NCI-H1105 (cell line): ENCODE measurements around the gene PIN1.
A peak's percentile ranks its signal among the peaks of the same experiment; 100 is the strongest.
"Not testable (repeated sequence)": the region's sequence is repeated elsewhere in the genome, so short reads cannot be mapped to it uniquely, and the experiment has no call there.

ENCODE experiments used
- DNase-seq: peaks from one replicate; lab custom pipeline; 2025; lab: John Stamatoyannopoulos, UW

Gene PIN1

GRCh38 chr19:9834726-9835506, at the start of gene PIN1:
PIN1 (plus strand) TSS chr19:9835318; CDS start chr19:9835345, 27 bp downstream.
- peak; percentile 99 for DNase-seq

- DNase-seq, result peak; percentile 96
Measured at GRCh38 chr19:9785367-9786331, 49.5 kb upstream of the PIN1 start.

GRCh38 chr19:9786342-9786741, 48.8 kb upstream of the PIN1 start:
- no peak for DNase-seq

GRCh38 chr19:9786819-9787218, 48.3 kb upstream of the PIN1 start:
- no peak for DNase-seq

- not testable (repeated sequence) for DNase-seq
Measured at GRCh38 chr19:9788604-9789003, 46.5 kb upstream of the PIN1 start.

GRCh38 chr19:9789066-9789465, 46.1 kb upstream of the PIN1 start:
- no peak for DNase-seq

GRCh38 chr19:9789579-9789978, 45.5 kb upstream of the PIN1 start:
- not testable (repeated sequence) for DNase-seq

GRCh38 chr19:9791073-9791367, 44.1 kb upstream of the PIN1 start:
- not testable (repeated sequence) for DNase-seq

- DNase-seq, result peak; percentile 84
Measured at GRCh38 chr19:9791552-9792205, 43.4 kb upstream of the PIN1 start.

- peak; percentile 84 for DNase-seq
Measured at GRCh38 chr19:9792206-9793070, 42.7 kb upstream of the PIN1 start.

- no peak for DNase-seq
Measured at GRCh38 chr19:9793071-9793591, 42.0 kb upstream of the PIN1 start.

- DNase-seq, result peak; percentile 76
Measured at GRCh38 chr19:9796113-9796773, 38.9 kb upstream of the PIN1 start.

- DNase-seq, result no peak
Measured at GRCh38 chr19:9797871-9798270, 37.2 kb upstream of the PIN1 start.

GRCh38 chr19:9799162-9799561, 36.0 kb upstream of the PIN1 start:
- no peak for DNase-seq

- no peak for DNase-seq
Measured at GRCh38 chr19:9801976-9802375, 33.1 kb upstream of the PIN1 start.

- no peak for DNase-seq
Measured at GRCh38 chr19:9806803-9807202, 28.3 kb upstream of the PIN1 start.

GRCh38 chr19:9808855-9809824, 26.0 kb upstream of the PIN1 start:
- DNase-seq, result no peak

GRCh38 chr19:9811139-9811538, 24.0 kb upstream of the PIN1 start:
- no peak for DNase-seq

- DNase-seq, result no peak
Measured at GRCh38 chr19:9818175-9818733, 16.9 kb upstream of the PIN1 start.
